Transverse colon (tissue), 4 donors: ENCODE data around the gene SELENOI. TPM values are rescaled to one million over a fixed set of nuclear protein-coding genes. Genes with fewer than 3 reads are reported as not detected.

Experiments
- DNase-seq: peaks from one replicate; pipeline ENCODE4 v3.0.0-alpha.2; 2019
- H3K27ac ChIP-seq, 4 donors: fragments of 200-600 bp; sonication (generic); 2 replicates each; pipeline ENCODE4 v1.5.1; 2016 to 2018; ENCODE audit warnings: inconsistent platforms in 4 of 4
- H3K27me3 ChIP-seq: fragments of 200-600 bp; sonication (generic); 2 replicates; pipeline ENCODE4 v1.5.1; 2017; ENCODE audit warnings: inconsistent platforms
- H3K36me3 ChIP-seq, 4 donors: fragments of 200-600 bp; sonication (generic); 2 replicates each; pipeline ENCODE4 v1.5.1; 2017 to 2019; ENCODE audit warnings: inconsistent platforms in 4 of 4
- H3K4me1 ChIP-seq, 4 donors: fragments of 200-600 bp; sonication (generic); 2 replicates each; pipeline ENCODE4 v1.5.1; 2017 to 2020; ENCODE audit warnings: inconsistent platforms in 4 of 4
- H3K4me3 ChIP-seq, 4 donors: fragments of 200-600 bp; sonication (generic); 1 replicate in 1 of 4; 2 replicates in 3 of 4; pipeline versions ENCODE4 v1.5.1 to v1.6.1; 2017 to 2019; ENCODE audit warnings: inconsistent platforms in 4 of 4
- H3K9me3 ChIP-seq, 2 donors: fragments of 200-600 bp; sonication (generic); 2 replicates each; pipeline ENCODE4 v1.5.1; 2017 to 2019; ENCODE audit warnings: inconsistent platforms in 2 of 2
- CTCF ChIP-seq, 5 experiments: fragments of 200-600 bp in 3 of 5; fragments of 450-650 bp in 2 of 5; sonication (generic) in 3 of 5; IDR thresholded peaks; 1 replicate in 2 of 5; 2 replicates in 3 of 5; pipeline ENCODE4 v1.5.1; 2016 to 2017; ENCODE audit warnings: antibody characterized with exemption in 5 of 5, inconsistent platforms in 3 of 5, mild to moderate bottlenecking in 2 of 5, moderate library complexity in 1 of 5
- EP300 ChIP-seq: sonication (generic); formaldehyde crosslinking; IDR thresholded peaks from one replicate; pipeline ENCODE4 v1.6.1; 2017; ENCODE audit warnings: antibody characterized with exemption, low read depth
- POLR2A ChIP-seq: fragments of 450-650 bp; IDR thresholded peaks from one replicate; pipeline ENCODE4 v1.6.1; 2016; ENCODE audit warnings: antibody characterized with exemption, mild to moderate bottlenecking, moderate library complexity
- POLR2AphosphoS5 ChIP-seq, 3 donors: sonication (generic); formaldehyde crosslinking; IDR thresholded peaks; one replicate each; pipeline ENCODE4 v1.6.1; 2016; ENCODE audit warnings: antibody characterized with exemption in 3 of 3
- WGBS, 2 donors: methylation state at CpG; one replicate each; pipeline ENCODE4 v1.1.5; 2018; ENCODE audit warnings: low coverage in 1 of 2; 5-methylcytosine and 5-hydroxymethylcytosine counted together
- in situ Hi-C, 4 donors: fragments of 200-750 bp; cut with MboI; loops; one replicate each; pipeline versions ENCODE4 v1.15.0 to v1.15.1; 2017; ENCODE audit warnings: low sequenced_read_pairs in 3 of 4, low pct_ligation_motif_present in 1 of 4, low pct_unique_long_range_greater_than_20kb in 1 of 4
- intact Hi-C: fragments of 100-400 bp; cut with DNase I; formaldehyde crosslinking; loops from one replicate; pipeline ENCODE4 v1.15.1; 2023; ENCODE audit warnings: low total_unique reads
- total RNA-seq, 4 donors: library from RNA; depleted of rRNA; stranded (reverse); fragments of >200 nt; gene quantifications; one replicate each; pipeline ENCODE4 v1.1.0, GENCODE V29; 2016

SELENOI gene
- total RNA-seq, 4 donors from 2014 or later, result 12.1 to 37.4 (median 26.9) TPM

- TF ChIP-seq POLR2A, result no peak
- no peak for TF ChIP-seq EP300
- Histone ChIP-seq H3K4me1 (no peaks in the 10 kb centered on the region), H3K9me3 (no peaks in the 10 kb centered on the region), H3K36me3 (no peaks in the 10 kb centered on the region), H3K27ac (no peak overlapping the region), H3K4me3 (no peak overlapping the region), H3K27me3 (no peaks in the 10 kb centered on the region)
- intact Hi-C loops (no loop called here), in situ Hi-C loops (no loop called here)
- 84 to 87% methylated on average over 3 of the region's 3 CpGs for WGBS, 2 donors
- no peak for DNase-seq
Measured at GRCh38 chr2:26414311-26414710, 68.4 kb downstream of the SELENOI start.

DNA sequence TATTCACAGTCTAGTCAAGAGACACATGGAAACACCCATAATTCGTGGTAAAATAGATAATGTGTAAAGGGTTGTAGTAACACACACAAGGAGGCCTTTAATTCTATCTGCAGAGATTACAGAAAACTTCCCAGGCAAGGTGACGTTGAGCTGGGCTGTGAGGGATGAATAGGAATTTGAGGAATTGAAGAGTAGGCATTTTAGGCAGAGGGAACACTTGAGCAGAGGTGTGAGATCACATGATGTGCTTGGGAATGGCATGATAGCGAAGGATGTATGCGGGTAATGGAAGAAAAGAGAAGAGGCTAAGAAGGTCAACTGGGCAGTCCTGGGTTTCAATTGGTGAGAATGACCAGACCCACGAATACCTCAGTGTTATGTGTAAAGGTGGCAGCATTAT lies 76.0 kb downstream of the SELENOI start:
- 82 to 83% methylated on average over 4 to 5 of the region's 5 CpGs for WGBS, 2 donors
- in situ Hi-C loops, result no loop called here
- no peaks in the 10 kb centered on the region for H3K4me1 ChIP-seq
- H3K4me3 ChIP-seq, result no peak overlapping the region
- no peak overlapping the region for H3K27ac ChIP-seq
- H3K36me3 ChIP-seq, result no peaks in the 10 kb centered on the region
- intact Hi-C loops, result no loop called here
- H3K9me3 ChIP-seq, result no peaks in the 10 kb centered on the region
- no peaks in the 10 kb centered on the region for H3K27me3 ChIP-seq
- TF ChIP-seq POLR2A, result no peak
- TF ChIP-seq EP300, result no peak
- no peak for TF ChIP-seq CTCF (IDR thresholded peaks at IDR 0.05)
- no peak for TF ChIP-seq POLR2AphosphoS5 (IDR thresholded peaks at IDR 0.05)
- DNase-seq, result no peak

DNA sequence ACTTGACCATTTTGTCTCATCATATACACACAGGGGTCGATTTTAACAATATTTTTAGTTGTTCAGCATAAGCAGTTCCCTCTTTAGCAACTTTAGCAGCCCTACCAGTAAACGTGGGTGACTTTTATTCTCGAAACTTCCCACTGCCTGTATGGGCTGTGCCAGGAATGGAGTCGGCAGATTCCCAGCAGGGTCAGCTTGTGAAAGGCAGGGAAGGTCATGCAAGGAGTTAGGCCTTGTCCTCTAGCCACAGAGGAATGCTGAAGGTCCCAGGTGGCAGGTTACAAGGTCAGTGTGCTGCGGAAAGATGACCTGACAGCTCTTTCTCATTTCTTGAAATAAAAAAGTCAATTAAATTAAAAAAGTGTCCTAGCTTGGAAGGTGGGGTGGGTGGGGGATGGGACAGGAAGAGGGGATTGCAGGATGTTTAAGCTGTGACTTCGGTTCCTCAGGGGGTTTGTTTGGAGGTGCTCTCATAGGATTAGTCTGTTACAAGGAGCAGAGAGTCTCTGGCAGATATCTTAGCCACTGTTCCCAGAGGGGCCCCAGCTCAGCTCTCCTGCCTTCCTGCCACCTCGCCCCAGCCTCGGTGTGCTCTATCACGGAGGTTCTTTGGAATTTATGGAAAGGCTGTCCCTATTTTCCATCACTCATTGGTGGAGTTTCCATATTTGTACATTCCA lies 77.1 kb downstream of the SELENOI start:
- no peak for DNase-seq
- in situ Hi-C loops, result no loop called here
- no peaks in the 10 kb centered on the region for H3K27me3 ChIP-seq
- no peak for TF ChIP-seq POLR2A
- TF ChIP-seq POLR2AphosphoS5 (IDR thresholded peaks at IDR 0.05), result no peak
- TF ChIP-seq CTCF (IDR thresholded peaks at IDR 0.05), result no peak
- TF ChIP-seq EP300, result no peak
- intact Hi-C loops, result no loop called here
- H3K4me3 ChIP-seq, result no peak overlapping the region
- H3K36me3 ChIP-seq, result no peaks in the 10 kb centered on the region
- 53 to 60% methylated on average over 5 to 9 of the region's 9 CpGs for WGBS, 2 donors
- H3K27ac ChIP-seq, result no peak overlapping the region
- no peaks in the 10 kb centered on the region for H3K4me1 ChIP-seq
- no peaks in the 10 kb centered on the region for H3K9me3 ChIP-seq

- 88 to 92% methylated on average over 3 to 9 of the region's 9 CpGs for WGBS, 2 donors
- H3K27ac ChIP-seq, result no peak overlapping the region
- H3K9me3 ChIP-seq, result no peaks in the 10 kb centered on the region
- H3K4me1 ChIP-seq, result no peaks in the 10 kb centered on the region
- DNase-seq, result no peak
- in situ Hi-C loops (no loop called here), intact Hi-C loops (no loop called here)
- no peak overlapping the region for H3K4me3 ChIP-seq
- no peaks in the 10 kb centered on the region for H3K36me3 ChIP-seq
- TF ChIP-seq POLR2AphosphoS5 (IDR thresholded peaks at IDR 0.05) (no peak), CTCF (IDR thresholded peaks at IDR 0.05) (no peak), EP300 (no peak), POLR2A (no peak)
- no peaks in the 10 kb centered on the region for H3K27me3 ChIP-seq
Measured at GRCh38 chr2:26423750-26424149, 77.8 kb downstream of the SELENOI start.

DNA sequence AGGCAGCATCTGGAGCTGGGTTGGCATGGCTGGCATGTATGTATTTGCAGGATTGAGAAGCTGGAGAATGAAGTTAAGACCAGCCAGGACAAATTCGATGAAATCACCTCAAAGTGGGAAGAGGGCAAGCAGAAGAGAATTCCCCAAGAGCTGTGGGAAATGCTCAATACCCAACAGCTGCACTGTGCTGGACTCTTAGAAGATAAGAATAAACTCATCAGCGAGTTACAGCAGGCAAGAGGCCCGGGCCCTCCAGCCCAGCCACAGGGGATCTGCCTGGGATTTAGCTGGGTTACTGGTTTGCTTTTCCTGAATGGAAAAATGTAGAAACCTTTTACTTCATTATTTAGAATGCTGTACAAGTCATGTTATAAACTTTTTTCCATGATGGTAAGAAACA lies 78.3 kb downstream of the SELENOI start:
- Histone ChIP-seq H3K4me1 (no peaks in the 10 kb centered on the region), H3K27me3 (no peaks in the 10 kb centered on the region), H3K4me3 (no peak overlapping the region), H3K9me3 (no peaks in the 10 kb centered on the region), H3K27ac (no peak overlapping the region), H3K36me3 (no peaks in the 10 kb centered on the region)
- DNase-seq, result no peak
- in situ Hi-C loops (no loop called here), intact Hi-C loops (no loop called here)
- 76 to 90% methylated on average over 2 to 3 of the region's 3 CpGs for WGBS, 2 donors
- no peak for TF ChIP-seq POLR2A
- no peak for TF ChIP-seq POLR2AphosphoS5 (IDR thresholded peaks at IDR 0.05)
- TF ChIP-seq EP300, result no peak
- no peak for TF ChIP-seq CTCF (IDR thresholded peaks at IDR 0.05)
